ENCODE data around the gene GNG14. TPM values are rescaled to one million over a fixed set of nuclear protein-coding genes. Genes with fewer than 3 reads are reported as not detected.

GNG14 gene
- total and polyA plus RNA-seq, 2 of the 4 experiments (the other 2 are of a cell fraction): not detected

GRCh38 chr19:12689581-12690216 is 1.9 kb downstream of the GNG14 start:
- Histone ChIP-seq H4K8ac (ENCODE audit: low read depth in 2 of 2, low read length in 2 of 2) (no peak overlapping the region), H2BK5ac (ENCODE audit: low read depth, low read length, poor library complexity, severe bottlenecking) (no peak overlapping the region), H3K9ac (ENCODE audit: low read depth, low read length) (no peak overlapping the region), H2AK5ac (ENCODE audit: low read depth, low read length) (no peak overlapping the region), H3K27me3 (ENCODE audit: control insufficient read depth, insufficient read depth, low read length) (no peaks in the 10 kb centered on the region), H2AK9ac (replicated peaks; ENCODE audit: low read depth, low read length, poor library complexity) (no peak overlapping the region), H3K14ac (replicated peaks; ENCODE audit: low read depth, low read length) (no peak overlapping the region), H2AFZ (replicated peaks; ENCODE audit: low read length, poor library complexity) (no peak overlapping the region), H2BK15ac (ENCODE audit: low read depth, low read length) (no peak overlapping the region), H3K23ac (ENCODE audit: low read depth, low read length) (no peak overlapping the region), H3K4me2 (ENCODE audit: low read depth, low read length) (no peak overlapping the region), H3K56ac (ENCODE audit: extremely low read depth, insufficient read depth, low read length) (no peak overlapping the region), H4K20me1 (ENCODE audit: insufficient read depth, low read length) (no peaks in the 10 kb centered on the region; the same call in 1 of the 2 replicates), H3K79me1 (ENCODE audit: low read depth in 1 of 2, low read length in 2 of 2) (peaks cover 0 to 12% of the 10 kb centered on the region in 2 experiments; a peak in 3 of 4 replicates), H2BK120ac (ENCODE audit: low read depth, low read length) (no peak overlapping the region), H4K91ac (ENCODE audit: insufficient read depth, low read depth, low read length) (no peak overlapping the region), H3K4ac (ENCODE audit: low read depth, low read length) (no peak overlapping the region), H4K5ac (ENCODE audit: low read depth, low read length) (no peak overlapping the region), H3K36me3 (ENCODE audit: control insufficient read depth, insufficient read depth, low read length) (0 out of 2 replicates have a peak, but pooled peaks cover 2% of the 10 kb centered on the region), H3K18ac (ENCODE audit: low read depth, low read length) (no peak overlapping the region), H3K27ac (ENCODE audit: insufficient read depth, low read length) (no peak overlapping the region), H3K4me1 (ENCODE audit: control insufficient read depth, insufficient read depth, low read length) (no peaks in the 10 kb centered on the region), H2BK20ac (ENCODE audit: low read depth, low read length) (no peak overlapping the region), H3K4me3 (ENCODE audit: insufficient read depth, low read depth, low read length) (no peak overlapping the region), H3K9me1 (ENCODE audit: insufficient read depth, low read length) (no peaks in the 10 kb centered on the region), H3K9me3 (ENCODE audit: control insufficient read depth, insufficient read depth, low read length) (no peaks in the 10 kb centered on the region)
- no TSS peak for BruUV-seq (replicated peaks)
- dilution Hi-C loops (cut with HindIII; ENCODE audit: low sequenced_read_pairs, unreplicated experiment) (no loop called here), intact Hi-C loops (cut with micrococcal nuclease) (no loop called here), in situ Hi-C loops (cut with MboI; ENCODE audit: low sequenced_read_pairs) (no loop called here)
- no peak for TF ChIP-seq CHD1 (IDR thresholded peaks at IDR 0.05; ENCODE audit: low read depth, low read length)
- no peak for TF ChIP-seq BHLHE40 (IDR thresholded peaks at IDR 0.05; ENCODE audit: low read depth, low read length)
- no peak for TF ChIP-seq RAD21 (IDR thresholded peaks at IDR 0.05; ENCODE audit: low read length)
- no peak for TF ChIP-seq RFX5 (IDR thresholded peaks at IDR 0.05; ENCODE audit: low read depth, low read length)
- no peak for TF ChIP-seq POLR2A (IDR thresholded peaks at IDR 0.05; ENCODE audit: low read depth, low read length)
- no peak for TF ChIP-seq MAZ (IDR thresholded peaks at IDR 0.05; ENCODE audit: borderline replicate concordance, low read depth, low read length)
- TF ChIP-seq FOS (IDR thresholded peaks at IDR 0.05; ENCODE audit: low read depth, low read length): no peak
- no peak for TF ChIP-seq CEBPB (IDR thresholded peaks at IDR 0.05; ENCODE audit: low read depth, low read length)
- no peak for TF ChIP-seq ELK1 (IDR thresholded peaks at IDR 0.05; ENCODE audit: borderline replicate concordance, low read depth, low read length)
- TF ChIP-seq, protein P1, sequence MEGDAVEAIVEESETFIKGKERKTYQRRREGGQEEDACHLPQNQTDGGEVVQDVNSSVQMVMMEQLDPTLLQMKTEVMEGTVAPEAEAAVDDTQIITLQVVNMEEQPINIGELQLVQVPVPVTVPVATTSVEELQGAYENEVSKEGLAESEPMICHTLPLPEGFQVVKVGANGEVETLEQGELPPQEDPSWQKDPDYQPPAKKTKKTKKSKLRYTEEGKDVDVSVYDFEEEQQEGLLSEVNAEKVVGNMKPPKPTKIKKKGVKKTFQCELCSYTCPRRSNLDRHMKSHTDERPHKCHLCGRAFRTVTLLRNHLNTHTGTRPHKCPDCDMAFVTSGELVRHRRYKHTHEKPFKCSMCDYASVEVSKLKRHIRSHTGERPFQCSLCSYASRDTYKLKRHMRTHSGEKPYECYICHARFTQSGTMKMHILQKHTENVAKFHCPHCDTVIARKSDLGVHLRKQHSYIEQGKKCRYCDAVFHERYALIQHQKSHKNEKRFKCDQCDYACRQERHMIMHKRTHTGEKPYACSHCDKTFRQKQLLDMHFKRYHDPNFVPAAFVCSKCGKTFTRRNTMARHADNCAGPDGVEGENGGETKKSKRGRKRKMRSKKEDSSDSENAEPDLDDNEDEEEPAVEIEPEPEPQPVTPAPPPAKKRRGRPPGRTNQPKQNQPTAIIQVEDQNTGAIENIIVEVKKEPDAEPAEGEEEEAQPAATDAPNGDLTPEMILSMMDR (conservative IDR thresholded peaks at IDR 0.05; ENCODE audit: low read depth, low read length): no peak
- no peak for TF ChIP-seq MXI1 (IDR thresholded peaks at IDR 0.05; ENCODE audit: borderline replicate concordance, low read depth, low read length)
- no peak for TF ChIP-seq SMC3 (IDR thresholded peaks at IDR 0.05; ENCODE audit: low read depth, low read length)
- TF ChIP-seq USF2 (IDR thresholded peaks at IDR 0.05; ENCODE audit: low read depth, low read length): no peak
- TF ChIP-seq RCOR1 (IDR thresholded peaks at IDR 0.05; ENCODE audit: insufficient replicate concordance, low read length): no peak
- TF ChIP-seq MAFK (IDR thresholded peaks at IDR 0.05; ENCODE audit: low read depth, low read length): no peak
- TF ChIP-seq NFE2L2 (IDR thresholded peaks at IDR 0.05; ENCODE audit: low read depth, low read length): no peak
- ChIA-PET CTCF (no interaction called here), POLR2A (ENCODE audit: unreplicated experiment) (no interaction called here)
- 90% methylated on average over 4 of the region's 26 CpGs; no CpG with 5 or more reads in 1 of the 2 experiments for WGBS, 2 experiments (ENCODE audit: extremely low coverage in 2 of 2, insufficient read length in 1 of 2)
- DNase-seq (no peak), ATAC-seq (ENCODE audit: low read depth) (no peak)

All from IMR-90 (cell line).